GM20431 (cell line): ENCODE results near the gene GLRX5.
"Not testable (repeated sequence)": the region's sequence is repeated elsewhere in the genome, so short reads cannot be mapped to it uniquely, and the experiment has no call there.

Experiments
- in situ Hi-C: fragments of 300-500 bp; cut with MseI, MboI; formaldehyde crosslinking; loops from one replicate; pipeline ENCODE4 v1.15.0; 2020; ENCODE audit warnings: low sequenced_read_pairs; ENCODE audit not compliant: unreplicated experiment

The GLRX5 gene

GRCh38 chr14:95585953-95586620, 51.2 kb downstream of the GLRX5 start:
- in situ Hi-C loops = no loop called here

- in situ Hi-C loops = not testable (repeated sequence)
These were observed 56.3 kb downstream of the GLRX5 start for GRCh38 chr14:95591182-95591581.
